ENCODE results near the gene SDK2.

The SDK2 gene

DNA sequence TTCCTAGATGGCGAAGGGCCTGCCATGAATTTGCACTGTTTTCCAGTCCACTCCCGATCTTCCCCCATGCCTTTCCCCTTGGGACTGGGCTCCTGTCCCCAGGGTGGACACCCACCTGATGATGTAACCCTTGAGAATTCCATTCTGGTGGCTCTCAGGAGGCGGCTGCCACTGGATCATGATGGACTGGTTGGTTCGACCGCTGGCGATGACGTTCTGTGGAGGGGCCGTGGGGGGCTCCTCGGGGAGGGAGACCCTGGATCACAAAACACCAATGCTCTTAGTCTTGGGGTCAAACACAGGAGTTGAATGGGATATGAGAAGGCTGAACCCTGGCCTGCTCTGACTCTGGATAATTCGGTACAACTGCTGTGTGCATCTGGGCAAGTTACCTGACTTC is 225.2 kb downstream of the SDK2 start:
- no peak for DNase-seq (ENCODE audit: low spot score)

DNA sequence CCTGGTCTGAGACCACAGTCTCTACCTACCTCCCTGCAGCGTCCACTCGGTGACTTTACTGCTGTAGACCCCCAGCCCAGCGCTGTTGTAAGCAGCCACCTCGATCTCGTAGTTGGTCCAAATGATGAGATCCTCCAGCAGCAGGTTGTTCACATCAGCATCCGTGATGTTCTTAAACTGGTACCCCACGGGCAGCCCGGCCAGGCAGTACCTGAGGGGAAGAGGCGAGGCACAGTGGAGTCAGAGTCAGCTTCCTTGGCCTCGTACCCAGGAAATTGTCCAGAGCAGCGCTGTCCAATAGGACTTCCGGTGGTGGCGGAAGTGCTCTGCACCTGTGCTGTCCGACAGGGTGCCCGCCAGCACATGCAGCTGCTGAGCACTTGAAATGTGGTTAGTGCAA is 228.5 kb downstream of the SDK2 start:
- no peak for DNase-seq (ENCODE audit: low spot score)

DNA sequence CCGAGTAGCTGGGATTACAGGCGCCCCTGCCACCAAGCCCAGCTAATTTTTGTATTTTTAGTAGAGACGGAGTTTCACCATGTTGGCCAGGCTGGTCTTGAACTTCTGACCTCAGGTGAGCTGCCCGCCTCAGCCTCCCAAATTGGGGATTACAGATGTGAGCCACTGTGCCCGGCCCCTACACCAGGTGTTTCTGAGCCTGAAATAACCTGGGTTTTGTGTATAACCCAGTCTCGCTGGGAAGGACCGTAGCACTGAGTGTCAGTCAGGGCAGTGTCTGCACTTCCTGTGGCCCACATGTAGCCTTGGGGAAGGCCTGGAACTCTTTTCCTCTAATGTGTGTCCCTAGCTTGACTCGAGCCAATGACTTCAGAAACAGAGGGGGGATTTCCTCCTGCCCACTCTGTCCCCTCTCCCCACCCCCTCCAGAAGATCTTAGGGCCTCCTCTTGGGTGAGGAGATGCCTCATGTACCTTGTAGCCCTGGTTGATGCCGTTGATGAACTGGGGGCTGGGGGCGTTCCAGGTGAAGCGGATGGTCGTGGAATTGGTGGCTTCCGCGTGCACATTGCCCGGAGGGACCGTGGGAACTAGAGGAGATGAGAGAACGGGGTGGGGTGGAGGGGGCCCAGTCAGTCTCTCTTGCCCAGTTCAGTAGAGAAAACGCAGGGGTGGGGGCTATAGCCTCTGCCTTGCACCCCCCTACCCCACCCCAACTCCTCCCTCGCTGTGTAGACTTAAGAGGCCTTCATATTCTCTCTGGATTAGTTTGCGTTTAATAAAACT is 229.9 kb downstream of the SDK2 start:
- no peak for DNase-seq (ENCODE audit: low spot score)

- DNase-seq (ENCODE audit: low spot score), result no peak
These were observed 231.3 kb downstream of the SDK2 start for GRCh38 chr17:73412914-73413313.

DNA sequence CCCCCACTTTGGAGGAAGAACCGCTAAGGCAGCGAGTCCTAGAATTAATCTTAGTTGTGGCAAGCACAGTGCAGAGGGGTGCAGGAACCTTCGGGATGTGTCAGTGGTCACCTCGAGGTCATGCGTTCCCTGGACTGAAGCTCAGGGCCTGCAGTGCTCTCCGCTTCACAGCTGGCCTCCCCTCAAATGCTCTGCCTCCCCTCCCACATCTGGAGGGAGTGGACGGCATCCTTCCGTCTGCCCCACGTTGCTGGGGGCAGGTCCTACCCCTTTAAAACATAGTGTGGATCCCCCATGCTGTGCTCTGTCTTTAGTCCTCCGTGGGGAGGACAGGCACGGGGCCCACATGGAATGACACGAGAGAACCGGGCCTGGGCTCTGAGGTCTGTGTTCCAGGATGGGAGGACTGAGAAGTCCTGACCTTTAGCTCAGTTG is 232.9 kb downstream of the SDK2 start:
- no peak for DNase-seq (ENCODE audit: low spot score)

GRCh38 chr17:73410586-73411312 is 233.5 kb downstream of the SDK2 start:
- no peak for DNase-seq (ENCODE audit: low spot score)

DNA sequence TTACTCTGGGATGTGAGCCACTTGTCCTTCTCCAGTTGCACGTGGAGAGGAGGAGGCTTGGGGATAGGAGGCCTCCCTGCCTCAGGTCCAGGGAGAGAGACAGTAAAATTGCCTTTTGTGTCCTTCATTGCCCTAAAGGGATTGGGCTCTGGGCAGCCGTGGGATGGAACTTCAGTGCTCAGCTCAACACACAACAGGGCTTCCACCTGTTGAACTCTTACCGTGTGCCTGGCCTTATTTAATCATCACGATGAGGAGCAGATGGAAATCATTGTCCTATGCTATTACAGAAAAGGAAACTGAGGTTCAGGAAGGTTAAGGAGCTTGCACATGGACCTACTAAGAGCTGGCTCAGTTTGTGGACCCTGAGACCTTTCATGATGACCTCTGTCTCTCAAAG is 240.0 kb downstream of the SDK2 start:
- no peak for DNase-seq (ENCODE audit: low spot score)

- DNase-seq (ENCODE audit: low spot score), result no peak
These were observed 241.8 kb downstream of the SDK2 start for GRCh38 chr17:73402466-73402865.

- no peak for DNase-seq (ENCODE audit: low spot score)
These were observed 242.3 kb downstream of the SDK2 start for GRCh38 chr17:73401911-73402310.

GRCh38 chr17:73400915-73401545 is 243.2 kb downstream of the SDK2 start:
- no peak for DNase-seq (ENCODE audit: low spot score)

DNA sequence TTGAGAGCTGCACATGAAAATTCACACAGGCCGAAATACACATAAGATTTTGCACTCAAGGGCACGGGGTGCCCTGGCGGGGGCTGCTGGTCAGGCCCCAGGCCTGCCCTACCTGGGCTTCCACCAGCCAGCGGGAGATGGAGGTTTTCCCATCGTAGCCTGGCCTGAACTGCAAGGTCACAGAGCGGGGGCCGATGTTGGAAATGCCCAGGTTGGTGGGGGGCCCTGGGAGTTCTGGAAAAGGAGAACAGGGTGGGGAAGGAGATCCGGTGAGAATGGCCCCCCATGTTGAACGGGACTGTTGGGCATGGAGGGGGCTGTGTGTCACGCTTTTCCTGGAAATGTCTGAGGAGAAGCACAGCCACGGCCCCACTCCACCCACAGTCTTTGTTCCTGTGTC is 245.2 kb downstream of the SDK2 start:
- no peak for DNase-seq (ENCODE audit: low spot score)

DNA sequence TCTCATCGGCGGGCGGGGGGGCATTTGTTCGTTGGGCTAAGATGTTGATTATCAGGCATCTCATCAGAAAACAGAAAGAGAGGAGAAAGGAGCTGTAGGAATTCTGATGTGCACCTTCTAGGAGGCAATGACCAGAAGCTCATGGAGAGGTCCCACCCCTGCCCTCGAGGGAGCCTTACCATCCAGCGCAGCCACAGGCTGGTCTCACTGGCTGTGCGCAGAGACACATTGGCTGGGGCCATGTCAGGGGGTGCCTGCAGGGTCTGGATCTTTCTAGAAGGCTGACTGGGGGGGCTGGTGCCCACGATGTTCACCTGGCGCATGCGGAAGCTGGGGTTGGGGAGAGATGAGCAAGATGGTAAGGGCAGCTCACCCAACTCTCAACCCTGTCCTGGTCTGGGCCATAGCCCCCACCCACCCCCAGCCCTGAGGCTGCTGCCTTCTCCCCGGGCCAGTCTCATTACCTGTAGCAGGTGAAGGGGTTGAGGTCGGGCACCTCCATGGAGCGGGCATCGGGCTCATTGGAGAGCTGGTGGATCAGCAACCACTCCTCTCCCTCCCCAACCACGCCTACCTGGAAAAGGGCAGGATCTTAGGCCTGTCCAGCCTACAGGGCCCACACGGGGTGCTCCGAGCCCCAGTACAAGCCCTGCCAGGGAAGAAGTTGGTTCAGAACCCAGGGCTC is 246.2 kb downstream of the SDK2 start:
- no peak for DNase-seq (ENCODE audit: low spot score)

DNA sequence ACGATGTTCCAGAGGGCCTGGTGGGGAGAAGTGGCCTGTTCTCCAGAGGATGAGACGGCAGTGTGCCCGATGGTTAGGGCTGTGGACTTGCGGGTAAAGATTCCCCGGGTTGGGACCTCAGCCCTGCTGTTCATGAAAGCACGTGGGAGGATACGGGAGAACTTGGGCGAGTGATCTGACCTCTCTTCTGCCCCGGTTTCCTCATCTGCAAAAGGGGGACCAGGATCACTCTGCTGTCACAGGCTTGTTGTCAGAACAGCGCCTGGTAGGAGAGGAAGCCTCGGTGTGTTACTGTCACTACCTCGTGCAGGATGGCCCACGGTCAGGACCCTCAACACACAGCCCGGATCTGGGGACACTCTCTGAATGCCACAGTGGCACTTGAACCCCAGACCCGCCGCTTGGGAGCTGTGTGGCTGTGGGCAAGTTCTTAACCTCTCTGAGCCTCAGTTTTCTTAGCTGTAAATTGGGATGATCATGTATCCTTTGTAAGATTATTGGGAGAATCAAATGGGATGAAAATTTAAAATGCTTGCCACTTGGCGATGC is 246.9 kb downstream of the SDK2 start:
- no peak for DNase-seq (ENCODE audit: low spot score)

DNA sequence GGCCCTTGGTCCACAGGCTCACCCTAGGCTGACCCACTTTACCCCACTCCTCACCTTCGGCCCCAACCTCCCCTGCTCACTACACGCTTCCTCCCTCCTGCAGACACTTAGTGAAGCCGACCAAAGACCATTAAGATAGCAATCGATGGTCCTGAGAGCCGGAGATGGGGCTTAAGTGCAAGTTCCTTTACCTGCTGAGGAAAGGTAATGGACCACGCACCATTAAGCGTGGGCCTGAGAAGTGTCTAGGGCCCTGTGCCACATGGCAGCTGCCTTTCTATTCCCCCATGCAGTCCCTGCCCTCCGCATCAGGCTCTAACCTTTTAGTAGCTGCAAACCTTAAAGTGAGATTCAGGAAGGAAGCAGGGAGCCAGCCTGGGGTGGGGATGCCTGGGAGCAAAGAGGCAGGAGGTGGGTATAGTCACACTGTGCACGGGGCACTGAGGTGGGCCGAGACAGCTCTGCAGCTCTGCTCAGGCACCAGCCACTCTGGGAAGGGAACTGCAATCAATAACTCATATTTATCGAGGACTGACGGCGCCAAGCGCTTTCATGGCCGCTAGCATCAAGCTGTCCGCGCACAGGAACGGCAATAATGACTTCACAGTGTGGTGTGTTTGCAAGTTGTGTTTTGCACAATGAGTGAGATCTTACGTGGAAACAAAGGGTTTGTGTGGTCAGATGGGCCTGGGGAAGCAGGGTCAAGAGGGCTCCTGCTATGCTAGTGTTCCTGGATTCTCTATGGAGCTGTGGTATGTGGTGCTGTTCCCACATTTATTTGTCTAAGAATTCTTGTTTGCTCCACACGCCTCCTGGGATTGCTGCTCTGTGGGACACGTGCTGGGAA is 247.6 kb downstream of the SDK2 start:
- no peak for DNase-seq (ENCODE audit: low spot score)

DNA sequence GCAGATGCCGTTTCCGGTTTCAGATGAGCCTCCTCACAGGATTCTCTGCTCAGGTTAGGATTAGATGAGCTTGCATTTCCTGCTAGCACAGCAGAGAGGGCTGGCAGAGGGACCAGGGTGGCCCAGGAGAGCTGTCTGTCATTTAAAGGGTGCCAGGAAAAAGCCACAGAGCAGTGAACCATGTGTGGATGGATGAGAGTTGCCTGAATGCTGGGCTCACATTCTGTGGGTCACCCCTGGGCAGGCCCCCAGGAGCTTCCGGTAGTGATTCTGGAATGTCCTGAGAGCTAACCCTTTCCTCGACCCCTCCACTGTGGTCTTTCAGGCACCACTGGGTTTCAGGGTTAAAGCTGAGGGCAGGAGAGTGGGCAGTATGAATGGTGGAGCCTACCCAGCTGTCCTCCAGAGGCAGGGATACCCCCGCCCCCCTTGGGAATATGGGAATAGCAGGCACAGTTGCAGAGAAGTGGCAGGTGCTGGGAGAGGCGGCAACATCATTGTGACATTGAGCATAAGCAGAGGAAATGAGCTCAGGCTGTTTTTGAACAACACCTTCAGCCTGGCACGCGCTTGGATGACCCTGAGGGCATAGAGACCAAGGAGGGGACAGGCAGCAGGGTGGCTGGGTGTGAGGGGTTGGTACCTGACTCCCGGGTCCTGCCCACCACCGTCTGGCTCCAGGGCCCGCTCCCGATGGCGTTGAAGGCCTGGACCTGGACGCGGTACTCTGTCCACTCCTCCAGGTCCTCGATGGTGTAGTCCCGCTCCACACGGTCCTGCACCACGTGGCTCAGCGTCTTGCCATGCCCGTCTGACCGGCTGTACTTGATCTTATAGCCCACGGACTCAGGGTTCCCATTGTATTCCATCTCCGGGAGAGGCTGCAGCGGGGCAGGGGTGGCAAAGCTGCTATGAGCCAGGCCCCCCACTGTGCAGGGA is 249.5 kb downstream of the SDK2 start:
- DNase-seq (ENCODE audit: low spot score), result no peak

- DNase-seq (ENCODE audit: low spot score), result no peak
These were observed 250.3 kb downstream of the SDK2 start for GRCh38 chr17:73393962-73394361.

GRCh38 chr17:73393381-73393780 is 250.9 kb downstream of the SDK2 start:
- no peak for DNase-seq (ENCODE audit: low spot score)

DNA sequence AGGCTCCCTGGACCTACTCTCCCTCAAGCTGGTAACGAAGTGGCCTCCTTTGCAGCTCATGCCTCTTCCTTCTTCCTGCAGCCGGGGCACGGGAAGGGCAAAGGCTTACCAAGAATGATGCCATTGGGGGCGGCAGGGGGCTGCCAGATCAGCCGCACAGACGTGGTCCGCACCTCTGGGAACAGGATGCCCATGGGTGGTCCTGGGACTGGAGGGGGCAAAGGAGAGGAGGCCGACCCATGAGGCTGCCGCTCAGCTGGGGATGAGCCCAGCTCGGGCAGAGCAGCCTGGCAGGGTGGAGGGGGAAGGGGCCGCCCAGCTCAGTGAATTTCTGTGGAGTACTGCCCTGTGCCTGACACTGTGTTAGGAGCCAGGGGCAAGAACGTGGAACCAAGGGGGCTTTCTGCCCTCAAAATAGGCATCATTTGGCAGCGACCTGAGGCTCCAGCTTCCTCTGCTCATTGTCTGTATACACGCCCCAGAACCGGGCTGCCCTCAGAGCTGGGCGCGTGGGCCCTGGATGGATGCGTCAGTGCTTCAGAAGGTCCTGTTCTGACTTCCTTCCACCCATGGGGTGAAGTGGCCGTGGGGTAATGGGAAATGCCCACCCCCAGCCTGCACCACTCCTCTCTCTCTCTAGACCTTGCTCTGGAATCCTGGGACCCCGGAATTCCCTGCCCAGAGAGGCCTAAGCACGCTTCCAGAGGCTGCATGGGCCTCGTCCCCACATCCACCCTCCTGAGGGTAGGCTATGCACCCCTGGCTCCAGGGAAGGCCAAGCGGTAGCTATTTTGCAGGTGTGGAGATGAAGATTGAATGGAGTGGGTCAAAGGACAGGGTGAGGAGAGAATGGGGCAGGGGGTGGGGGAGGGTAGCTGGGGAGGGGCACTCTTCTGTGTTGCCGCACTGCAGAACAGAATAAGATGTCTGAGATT is 252.6 kb downstream of the SDK2 start:
- DNase-seq (ENCODE audit: low spot score), result no peak

- DNase-seq (ENCODE audit: low spot score), result no peak
These were observed 253.4 kb downstream of the SDK2 start for GRCh38 chr17:73390851-73391250.

Measured in AG20443 (cell line).